ENCODE results near the gene ADH5.
"Not testable (repeated sequence)": the region's sequence is repeated elsewhere in the genome, so short reads cannot be mapped to it uniquely, and the experiment has no call there.

The ADH5 gene

GRCh38 chr4:99088023-99088449, 552 bp downstream of the ADH5 start:
- TF ChIP-seq, protein P1, sequence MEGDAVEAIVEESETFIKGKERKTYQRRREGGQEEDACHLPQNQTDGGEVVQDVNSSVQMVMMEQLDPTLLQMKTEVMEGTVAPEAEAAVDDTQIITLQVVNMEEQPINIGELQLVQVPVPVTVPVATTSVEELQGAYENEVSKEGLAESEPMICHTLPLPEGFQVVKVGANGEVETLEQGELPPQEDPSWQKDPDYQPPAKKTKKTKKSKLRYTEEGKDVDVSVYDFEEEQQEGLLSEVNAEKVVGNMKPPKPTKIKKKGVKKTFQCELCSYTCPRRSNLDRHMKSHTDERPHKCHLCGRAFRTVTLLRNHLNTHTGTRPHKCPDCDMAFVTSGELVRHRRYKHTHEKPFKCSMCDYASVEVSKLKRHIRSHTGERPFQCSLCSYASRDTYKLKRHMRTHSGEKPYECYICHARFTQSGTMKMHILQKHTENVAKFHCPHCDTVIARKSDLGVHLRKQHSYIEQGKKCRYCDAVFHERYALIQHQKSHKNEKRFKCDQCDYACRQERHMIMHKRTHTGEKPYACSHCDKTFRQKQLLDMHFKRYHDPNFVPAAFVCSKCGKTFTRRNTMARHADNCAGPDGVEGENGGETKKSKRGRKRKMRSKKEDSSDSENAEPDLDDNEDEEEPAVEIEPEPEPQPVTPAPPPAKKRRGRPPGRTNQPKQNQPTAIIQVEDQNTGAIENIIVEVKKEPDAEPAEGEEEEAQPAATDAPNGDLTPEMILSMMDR (IDR thresholded peaks at IDR 0.05; ENCODE audit: low read depth, low read length, missing control alignments), result no peak
- peak; percentile 45 for DNase-seq (ENCODE audit: low read depth)
- in situ Hi-C loops (cut with HindIII; ENCODE audit: low sequenced_read_pairs), result no loop called here
- H3K4me3 ChIP-seq (ENCODE audit: low read depth, low read length), result peak overlapping the region; percentile 73

- TF ChIP-seq, protein P1 (IDR thresholded peaks at IDR 0.05; ENCODE audit: low read depth, low read length, missing control alignments), result no peak
- in situ Hi-C loops (cut with HindIII; ENCODE audit: low sequenced_read_pairs), result no loop called here
- H3K4me3 ChIP-seq (ENCODE audit: low read depth, low read length), result no peak overlapping the region
- DNase-seq (ENCODE audit: low read depth), result no peak
These were observed 4.0 kb downstream of the ADH5 start for GRCh38 chr4:99084595-99084994.

DNA sequence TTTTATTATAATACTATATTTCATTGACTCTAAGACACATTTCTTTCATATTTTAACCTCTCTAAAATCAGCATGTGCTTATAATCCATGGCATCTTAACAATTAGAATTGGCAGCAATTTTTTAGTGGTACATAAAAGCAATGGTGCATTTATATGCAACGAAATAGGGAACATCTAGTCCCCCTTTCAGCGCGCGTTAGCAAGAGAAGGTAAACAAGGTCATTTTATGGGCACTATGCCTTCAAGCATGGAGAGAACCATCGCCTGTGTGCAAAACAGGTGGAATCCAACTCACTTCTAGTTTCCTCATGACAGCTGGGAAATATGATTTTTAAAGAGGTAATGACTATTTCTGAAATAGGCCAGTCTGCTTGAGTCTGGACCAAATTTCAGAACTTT, 6.4 kb downstream of the ADH5 start:
- TF ChIP-seq, protein P1 (IDR thresholded peaks at IDR 0.05; ENCODE audit: low read depth, low read length, missing control alignments), result no peak
- H3K4me3 ChIP-seq (ENCODE audit: low read depth, low read length), result no peak overlapping the region
- in situ Hi-C loops (cut with HindIII; ENCODE audit: low sequenced_read_pairs), result no loop called here
- DNase-seq (ENCODE audit: low read depth), result no peak

DNA sequence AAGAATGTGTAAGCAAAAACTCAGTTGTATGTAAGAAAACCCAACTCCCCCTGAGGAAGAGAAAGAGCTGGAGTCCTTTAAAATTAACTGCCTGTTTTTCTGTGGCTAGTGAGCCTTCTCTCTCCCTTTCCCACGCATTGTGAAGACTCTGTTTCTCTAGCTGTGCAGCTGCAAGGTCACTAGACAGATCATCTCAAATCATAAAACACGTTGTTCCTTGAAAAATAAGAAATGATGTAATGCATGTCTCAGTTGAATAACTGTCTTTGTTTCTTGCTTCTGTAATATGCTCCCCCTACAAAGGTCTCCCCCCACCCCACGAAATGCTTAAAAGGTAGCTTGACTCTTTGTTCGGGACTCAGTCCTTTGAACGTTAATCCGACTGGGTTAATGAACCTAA, 7.7 kb downstream of the ADH5 start:
- in situ Hi-C loops (cut with HindIII; ENCODE audit: low sequenced_read_pairs); DNase-seq (ENCODE audit: low read depth); H3K4me3 ChIP-seq (ENCODE audit: low read depth, low read length): not testable (repeated sequence)

GRCh38 chr4:99079625-99080295, 8.8 kb downstream of the ADH5 start:
- in situ Hi-C loops (cut with HindIII; ENCODE audit: low sequenced_read_pairs), result no loop called here
- TF ChIP-seq, protein P1 (IDR thresholded peaks at IDR 0.05; ENCODE audit: low read depth, low read length, missing control alignments), result no peak
- H3K4me3 ChIP-seq (ENCODE audit: low read depth, low read length), result no peak overlapping the region
- no peak for DNase-seq (ENCODE audit: low read depth)

- TF ChIP-seq, protein P1 (IDR thresholded peaks at IDR 0.05; ENCODE audit: low read depth, low read length, missing control alignments), result no peak
- in situ Hi-C loops (cut with HindIII; ENCODE audit: low sequenced_read_pairs), result no loop called here
- no peak overlapping the region for H3K4me3 ChIP-seq (ENCODE audit: low read depth, low read length)
- no peak for DNase-seq (ENCODE audit: low read depth)
These were observed 9.5 kb downstream of the ADH5 start for GRCh38 chr4:99078931-99079624.

DNA sequence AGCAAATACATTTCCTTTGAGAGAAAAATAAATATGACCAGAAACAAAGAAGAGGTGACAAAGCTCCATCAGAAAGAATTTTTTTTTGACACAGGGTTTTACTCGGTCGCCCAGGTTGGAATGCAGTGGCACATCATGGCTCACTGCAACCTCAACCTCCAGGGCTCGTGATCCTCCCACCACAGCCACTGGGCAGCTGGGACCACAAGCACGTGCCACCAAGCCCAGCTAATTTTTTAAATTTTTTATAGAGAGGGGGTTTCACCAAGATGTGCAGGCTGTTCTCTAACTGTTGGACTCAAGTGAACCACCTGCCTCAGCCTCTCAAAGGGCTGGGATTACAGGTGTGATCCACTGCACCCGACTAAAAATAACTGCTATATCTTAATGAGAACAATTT, 10.3 kb downstream of the ADH5 start:
- in situ Hi-C loops (cut with HindIII; ENCODE audit: low sequenced_read_pairs), result no loop called here
- TF ChIP-seq, protein P1 (IDR thresholded peaks at IDR 0.05; ENCODE audit: low read depth, low read length, missing control alignments), result no peak
- H3K4me3 ChIP-seq (ENCODE audit: low read depth, low read length), result no peak overlapping the region
- DNase-seq (ENCODE audit: low read depth), result no peak
